PC-9 (cell line): Measurements from ENCODE around the gene NEB.

ENCODE experiments used
- CTCF ChIP-seq: fragments of 200-600 bp; sonication (generic); conservative IDR thresholded peaks from 2 replicates; pipeline ENCODE4 v1.6.1; 2017; ENCODE audit warnings: mixed run types, antibody characterized with exemption, mild to moderate bottlenecking, moderate library complexity
- EZH2 ChIP-seq: fragments of 200-600 bp; sonication (generic); IDR thresholded peaks from 2 replicates; pipeline ENCODE4 v1.8.0; 2017; ENCODE audit warnings: antibody characterized with exemption, low read depth

GRCh38 chr2:151761687-151762086 is 27.4 kb upstream of the NEB start:
- TF ChIP-seq EZH2, result no peak
- no peak for TF ChIP-seq CTCF
